Measurements from ENCODE around the gene EVA1B.

Gene EVA1B

GRCh38 chr1:36279110-36279788 is 44.2 kb downstream of the EVA1B start:
- DNase-seq (ENCODE audit: low read depth): peak; percentile 39

GRCh38 chr1:36276688-36277087 is 46.8 kb downstream of the EVA1B start:
- DNase-seq (ENCODE audit: low read depth): no peak

GRCh38 chr1:36274201-36274600 is 49.2 kb downstream of the EVA1B start:
- DNase-seq (ENCODE audit: low read depth): no peak

DNA sequence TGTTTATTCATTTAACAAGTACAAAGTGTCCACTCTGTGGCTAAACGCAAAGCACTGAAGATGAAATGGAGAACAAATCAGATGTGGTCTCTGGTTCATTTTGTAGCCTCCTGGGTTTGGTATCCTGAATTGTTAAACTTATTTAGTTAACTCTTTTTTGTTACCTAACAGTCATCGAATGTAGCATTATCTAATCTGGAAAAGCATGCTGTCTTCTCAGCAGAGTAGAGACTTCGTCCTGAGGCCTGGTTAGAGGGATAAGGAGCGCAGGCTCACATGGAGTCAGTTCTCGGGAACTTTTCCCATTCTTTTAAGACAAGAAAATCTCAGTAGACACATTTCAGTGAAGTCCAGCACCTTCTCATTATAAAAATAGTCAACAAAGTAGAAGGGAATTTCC is 50.4 kb downstream of the EVA1B start:
- DNase-seq (ENCODE audit: low read depth): no peak
